SIG-M5 (cell line): Measurements from ENCODE around the gene RNU6-9.
"Not testable (repeated sequence)": the region's sequence is repeated elsewhere in the genome, so short reads cannot be mapped to it uniquely, and the experiment has no call there.

Experiments used
- DNase-seq: peaks from one replicate; lab custom pipeline; 2025; lab: John Stamatoyannopoulos, UW

Gene RNU6-9

DNA sequence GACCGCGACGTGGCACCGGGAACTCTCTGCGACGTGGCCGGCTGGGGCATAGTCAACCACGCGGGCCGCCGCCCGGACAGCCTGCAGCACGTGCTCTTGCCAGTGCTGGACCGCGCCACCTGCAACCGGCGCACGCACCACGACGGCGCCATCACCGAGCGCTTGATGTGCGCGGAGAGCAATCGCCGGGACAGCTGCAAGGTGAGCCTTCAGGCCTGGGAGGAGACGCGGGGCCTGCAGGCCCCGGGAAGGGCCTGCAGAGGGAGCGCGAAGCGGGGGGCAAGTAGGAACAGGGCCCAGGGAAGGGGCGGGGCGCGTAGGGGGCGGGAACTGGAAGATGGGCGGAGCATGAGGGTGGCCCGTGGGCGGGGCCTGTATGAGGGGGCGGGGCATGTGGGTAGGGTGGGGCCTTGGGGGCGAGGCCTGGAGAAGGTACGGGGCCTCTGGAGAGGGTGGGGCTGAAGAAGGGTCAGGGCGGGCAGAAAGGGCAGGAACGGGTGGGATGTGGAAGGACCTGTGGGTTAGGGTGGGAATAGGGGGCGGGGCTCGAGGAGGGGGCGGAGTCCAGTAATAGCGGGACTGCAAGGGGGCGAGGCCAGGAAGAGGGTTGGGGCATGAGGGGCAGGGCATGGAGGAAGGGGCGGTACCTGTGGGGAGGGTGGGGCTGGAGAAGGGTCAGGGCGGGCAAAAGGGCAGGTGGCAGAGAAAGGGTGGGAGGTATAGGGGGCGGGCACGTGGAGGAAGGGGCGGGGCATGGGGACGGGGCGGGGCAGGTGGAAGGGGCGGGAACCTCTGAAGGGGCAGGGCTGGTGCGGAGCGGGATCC, 31.3 kb upstream of the RNU6-9 start:
- DNase-seq: no peak

DNA sequence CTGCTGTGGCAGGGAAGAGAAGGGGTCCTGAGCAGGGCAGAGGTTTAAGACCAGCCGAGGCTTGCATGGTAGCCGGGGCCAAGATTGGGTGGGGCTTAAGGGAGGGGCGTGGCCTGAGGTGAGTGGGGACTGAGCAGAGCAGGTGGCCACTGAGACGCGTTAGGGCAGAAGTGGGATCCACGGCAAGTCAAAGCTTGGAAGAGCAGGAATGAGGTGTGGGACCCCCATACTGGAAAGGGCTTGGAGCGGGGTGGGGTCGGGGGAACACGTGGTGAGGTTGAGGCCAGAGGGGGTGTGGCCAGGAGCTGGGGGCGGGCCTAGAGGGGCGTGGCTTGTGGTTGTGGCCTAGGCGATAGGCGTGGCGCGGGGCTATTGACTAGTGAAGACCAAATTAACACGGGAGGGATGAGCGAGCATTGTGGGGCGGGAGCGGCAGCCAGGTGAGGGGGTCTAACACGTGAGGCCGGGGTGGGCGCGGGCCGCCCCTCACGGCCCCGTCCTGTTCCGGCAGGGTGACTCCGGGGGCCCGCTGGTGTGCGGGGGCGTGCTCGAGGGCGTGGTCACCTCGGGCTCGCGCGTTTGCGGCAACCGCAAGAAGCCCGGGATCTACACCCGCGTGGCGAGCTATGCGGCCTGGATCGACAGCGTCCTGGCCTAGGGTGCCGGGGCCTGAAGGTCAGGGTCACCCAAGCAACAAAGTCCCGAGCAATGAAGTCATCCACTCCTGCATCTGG, 30.5 kb upstream of the RNU6-9 start:
- DNase-seq: no peak

DNA sequence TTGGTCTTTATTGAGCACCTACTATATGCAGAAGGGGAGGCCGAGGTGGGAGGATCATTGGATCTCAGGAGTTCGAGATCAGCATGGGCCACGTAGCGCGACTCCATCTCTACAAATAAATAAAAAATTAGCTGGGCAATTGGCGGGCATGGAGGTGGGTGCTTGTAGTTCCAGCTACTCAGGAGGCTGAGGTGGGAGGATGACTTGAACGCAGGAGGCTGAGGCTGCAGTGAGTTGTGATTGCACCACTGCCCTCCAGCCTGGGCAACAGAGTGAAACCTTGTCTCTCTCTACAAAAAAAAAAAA, 30.0 kb upstream of the RNU6-9 start:
- no peak for DNase-seq

DNA sequence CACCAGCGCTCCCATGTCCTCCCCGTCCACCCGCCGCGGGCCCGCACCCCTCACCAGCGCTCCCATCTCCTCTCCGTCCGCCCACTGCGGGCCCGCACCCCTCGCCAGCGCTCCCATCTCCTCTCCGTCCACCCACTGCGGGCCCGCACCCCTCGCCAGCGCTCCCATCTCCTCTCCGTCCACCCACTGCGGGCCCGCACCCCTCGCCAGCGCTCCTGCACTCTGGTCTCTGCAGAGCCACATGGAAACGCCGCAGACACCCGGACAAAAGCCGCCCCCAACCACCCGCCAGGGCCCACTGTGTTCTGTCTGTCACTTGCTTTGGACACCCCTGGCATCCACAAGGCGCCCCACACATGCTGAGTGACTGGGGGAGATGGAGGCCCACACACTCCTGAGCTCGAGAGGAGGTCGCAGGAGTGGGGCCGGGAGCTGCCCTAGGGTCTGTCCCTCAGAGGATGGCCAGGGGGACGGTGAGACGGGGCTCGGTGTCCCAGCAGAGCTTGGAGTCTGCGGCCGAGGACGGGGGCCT, 26.4 kb upstream of the RNU6-9 start:
- DNase-seq: no peak

DNA sequence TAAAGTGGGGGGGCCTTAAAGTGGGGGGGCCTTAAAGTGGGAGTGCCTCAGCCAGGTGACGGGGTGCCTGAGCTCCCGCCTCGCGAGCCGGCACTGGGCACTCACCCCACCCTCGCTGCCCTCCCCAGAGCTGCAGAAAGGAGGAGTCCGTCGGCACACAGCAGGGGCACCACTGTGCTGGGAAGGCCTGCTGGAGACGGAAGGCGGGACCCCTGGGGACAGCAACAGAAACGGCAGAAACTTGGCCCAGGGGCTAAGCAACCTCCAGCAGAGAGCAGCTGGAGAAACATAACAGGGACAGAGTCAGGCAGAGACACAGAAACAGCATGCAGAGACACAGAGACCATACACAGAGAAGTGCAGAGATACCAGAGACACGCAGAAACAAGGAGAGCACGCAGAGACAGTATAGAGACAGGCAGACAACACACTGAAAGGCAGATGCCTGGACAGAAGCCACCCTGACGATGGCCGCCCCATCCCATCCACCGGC, 25.9 kb upstream of the RNU6-9 start:
- no peak for DNase-seq

DNA sequence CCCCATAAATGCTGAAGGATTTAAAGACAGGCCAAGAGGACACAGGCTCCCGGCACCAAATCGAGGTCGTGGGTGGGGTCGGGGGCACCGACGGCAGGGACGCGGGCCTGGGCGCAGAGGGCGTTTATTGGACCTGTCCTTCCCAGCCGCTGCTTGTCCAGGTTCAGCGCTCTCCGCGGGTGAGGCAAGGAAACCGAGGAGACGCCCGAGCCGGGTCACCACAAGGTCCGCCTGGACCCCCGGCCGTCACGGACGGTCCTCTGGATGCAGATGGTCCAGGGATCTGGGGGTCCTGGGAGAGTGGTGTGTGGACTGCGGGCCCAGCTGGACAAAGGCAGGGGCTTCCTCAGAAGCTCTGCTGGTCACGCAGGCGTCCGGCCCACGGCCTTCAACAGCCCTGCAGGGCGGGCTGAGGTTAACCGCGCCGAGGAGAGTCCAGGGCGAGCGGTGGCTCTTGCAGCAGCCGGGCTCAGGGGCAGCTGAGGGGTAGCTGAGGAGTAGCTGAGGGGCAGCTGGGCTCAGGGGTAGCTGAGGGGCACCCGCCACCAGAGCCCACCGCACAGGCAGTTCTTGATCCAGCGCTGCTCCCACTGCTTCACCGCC, 25.3 kb upstream of the RNU6-9 start:
- DNase-seq: no peak

DNA sequence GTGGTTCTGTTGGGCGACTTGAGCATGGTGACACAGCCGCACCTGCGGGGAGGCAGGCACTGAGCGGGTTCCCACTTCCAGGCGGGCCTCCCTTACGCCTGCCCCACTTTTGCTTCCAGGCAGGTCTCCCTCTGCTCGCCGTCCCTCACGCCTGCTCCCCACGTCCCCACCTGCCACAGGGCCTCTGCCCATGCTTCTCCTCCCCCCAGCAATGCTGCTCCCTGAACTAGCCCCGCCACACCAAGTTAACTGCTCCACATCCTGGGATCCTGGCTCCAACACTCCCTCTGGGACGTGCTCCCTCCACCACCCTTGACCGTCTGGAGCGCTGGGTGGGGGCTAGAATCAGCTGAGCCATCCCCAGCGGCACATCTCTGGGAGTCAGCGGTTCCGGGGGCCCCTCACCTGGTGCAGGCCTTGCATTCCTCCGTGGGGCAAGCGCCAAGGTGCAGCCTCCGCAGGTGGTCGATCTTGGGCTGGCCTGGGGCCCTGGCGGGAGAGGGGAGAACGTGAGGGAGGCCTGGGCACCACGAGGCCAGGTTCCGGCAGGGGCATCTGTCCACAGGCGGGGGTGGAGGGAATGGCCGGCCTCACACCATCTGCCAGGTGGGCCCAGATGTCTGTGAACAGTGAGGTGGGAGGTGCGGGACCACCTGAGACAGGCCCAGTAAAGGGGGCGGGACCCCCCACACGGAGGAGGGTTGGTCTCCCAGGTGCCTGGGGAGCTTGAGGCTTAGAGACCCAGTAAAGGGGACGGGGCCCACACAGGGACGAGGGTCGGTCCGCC, 24.6 kb upstream of the RNU6-9 start:
- DNase-seq: no peak

DNA sequence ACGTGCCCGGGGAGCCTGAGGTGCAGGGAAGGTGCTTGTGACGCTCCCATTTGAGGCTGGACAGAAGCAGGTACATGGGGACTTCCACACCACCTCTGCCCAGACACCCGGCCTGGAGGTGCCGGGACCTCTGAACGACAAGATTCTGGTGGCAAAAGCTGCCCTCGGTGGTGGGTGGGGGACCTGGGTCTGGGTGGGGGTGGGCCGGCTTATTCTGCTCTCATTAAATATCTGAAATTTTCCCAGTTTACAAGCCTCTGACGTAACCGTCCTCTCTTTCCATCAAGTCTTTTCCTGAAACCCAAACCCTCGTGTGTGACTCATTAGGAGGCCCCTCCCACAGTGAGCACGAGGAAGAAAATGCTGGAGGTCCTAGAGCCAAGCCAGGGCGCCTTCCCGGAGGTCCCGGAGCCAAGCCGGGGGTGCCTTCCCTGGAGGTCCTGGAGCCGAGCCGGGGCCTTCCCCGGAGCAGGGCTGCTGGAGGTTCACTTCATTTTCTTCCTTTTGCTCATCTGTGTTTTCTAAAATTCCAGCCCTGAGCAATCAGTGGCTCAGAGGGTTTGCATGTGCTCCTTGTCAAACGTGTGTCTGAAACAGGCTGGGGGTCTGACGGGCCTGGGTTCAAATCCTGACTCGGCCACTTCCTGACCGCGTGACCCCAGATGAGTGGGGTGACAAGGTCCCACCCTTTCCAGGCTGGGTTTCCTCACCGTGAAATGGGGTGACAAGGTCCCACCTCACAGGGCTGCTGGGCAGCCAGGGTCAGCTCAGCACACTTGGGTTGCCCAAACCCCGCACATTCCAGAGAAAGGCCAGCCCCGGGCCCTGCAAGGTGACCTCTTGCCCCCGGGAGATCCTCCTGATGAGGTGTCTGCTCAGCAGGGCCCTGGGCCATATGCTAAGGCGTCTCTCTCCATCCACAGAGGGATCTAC, 23.8 kb upstream of the RNU6-9 start:
- no peak for DNase-seq

DNA sequence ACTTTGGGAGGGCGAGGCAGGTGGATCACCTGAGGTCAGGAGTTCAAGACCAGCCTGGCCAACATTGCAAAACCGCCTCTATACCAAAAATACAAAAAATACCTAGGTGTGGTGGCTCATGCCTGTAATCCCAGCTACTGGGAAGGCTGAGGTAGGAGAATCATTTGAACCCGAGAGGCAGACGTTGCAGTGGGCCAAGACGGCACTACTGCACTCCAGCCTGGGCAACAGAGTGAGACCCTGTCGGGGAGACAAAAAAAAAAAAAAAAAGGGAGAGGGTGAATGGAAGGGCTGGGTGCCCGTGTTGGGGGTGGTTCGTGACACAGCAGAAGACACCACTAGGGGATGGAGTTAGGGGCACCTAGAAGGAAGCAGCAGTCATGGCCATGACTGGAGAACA, 23.0 kb upstream of the RNU6-9 start:
- no peak for DNase-seq

DNA sequence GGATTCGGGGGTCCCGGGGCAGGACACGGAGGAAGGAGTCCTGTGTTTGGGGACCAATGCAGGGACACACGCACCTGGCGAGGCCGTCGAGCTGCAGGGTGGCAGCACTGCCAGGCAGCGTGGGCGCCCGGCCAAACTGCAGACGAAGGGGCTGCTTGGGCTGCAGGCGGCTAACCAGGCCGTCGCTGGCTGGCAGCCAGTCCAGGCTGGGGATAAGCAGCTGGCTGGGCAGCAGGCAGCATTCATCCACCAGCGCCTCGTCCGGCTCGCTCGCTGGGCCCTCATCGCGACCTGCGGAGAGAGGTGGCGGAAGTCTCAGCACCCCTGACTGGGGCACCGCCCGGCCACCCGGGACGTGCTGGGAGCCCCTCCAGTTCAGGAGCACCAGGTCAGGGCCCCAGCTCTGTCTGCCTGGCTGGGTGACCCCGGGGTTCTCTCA, 22.3 kb upstream of the RNU6-9 start:
- no peak for DNase-seq

DNA sequence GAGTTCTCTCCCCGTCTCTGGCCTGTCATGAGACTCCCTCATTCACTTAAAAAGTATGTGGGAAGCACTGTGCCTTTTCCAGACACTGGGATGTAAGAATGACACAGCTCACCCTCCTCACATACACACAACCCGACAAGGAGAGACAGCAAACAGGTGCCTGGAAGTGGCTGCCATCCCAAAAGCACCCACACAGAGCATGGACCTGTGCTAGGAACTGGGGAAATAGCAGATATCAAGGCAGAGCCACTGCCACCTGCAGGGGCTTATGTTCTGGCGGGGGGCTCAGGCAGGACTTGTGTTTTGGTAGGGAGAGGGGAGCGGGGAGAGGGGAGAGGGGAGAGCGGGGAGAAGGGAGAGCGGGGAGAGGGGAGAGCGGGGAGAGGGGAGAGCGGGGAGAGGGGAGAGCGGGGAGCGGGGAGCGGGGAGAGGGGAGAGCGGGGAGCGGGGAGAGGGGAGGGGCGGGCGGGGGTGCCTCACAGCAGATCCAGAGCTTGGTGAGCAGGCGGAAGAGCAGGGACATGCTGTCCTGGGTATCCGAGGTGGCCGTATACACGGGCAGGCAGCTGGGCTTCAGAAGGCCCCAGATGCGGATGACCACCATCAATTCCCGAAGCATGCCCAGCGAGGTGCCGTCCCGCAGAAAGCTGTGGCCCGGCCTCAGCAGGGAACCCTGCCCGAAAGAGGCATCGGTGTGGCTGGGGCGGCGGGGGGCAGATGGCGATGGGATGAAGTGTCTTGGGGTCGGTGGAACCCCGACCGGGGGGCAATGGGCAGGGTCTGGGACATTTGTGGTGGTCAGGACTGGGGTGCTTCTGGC, 21.6 kb upstream of the RNU6-9 start:
- no peak for DNase-seq

DNA sequence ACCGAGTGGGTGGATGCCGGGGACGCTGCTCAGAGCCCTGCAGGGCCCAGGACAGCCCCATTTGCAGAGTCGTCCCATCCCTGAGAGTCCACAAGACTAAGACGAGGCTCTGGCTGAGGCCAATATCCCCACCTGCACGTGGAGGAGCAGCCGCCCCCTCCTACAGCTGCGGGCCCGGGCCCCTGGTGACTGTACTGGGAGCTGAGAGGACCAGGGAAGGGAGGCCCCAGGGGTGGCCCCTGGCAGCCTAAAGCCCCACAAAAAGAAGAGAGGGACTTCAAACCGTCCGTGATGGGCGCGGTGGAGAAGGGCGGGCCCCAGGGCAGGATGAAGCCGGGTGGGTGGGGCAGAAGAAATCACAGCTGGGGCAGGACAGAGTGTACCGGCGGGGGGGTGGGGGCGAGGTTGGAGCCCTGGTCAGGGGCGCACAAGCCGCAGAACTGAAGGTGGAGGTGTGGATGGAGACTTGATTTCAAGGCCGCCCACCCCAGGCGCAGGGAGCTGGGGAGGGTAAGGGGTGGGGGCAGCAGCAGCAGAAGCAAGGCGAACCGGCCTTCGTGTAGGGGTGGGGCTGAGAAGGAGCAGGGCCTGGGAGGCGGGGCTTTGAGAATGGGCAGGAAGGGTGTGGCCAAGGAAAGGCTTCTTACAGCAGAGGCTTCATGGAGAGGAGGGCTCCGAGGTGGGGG, 20.9 kb upstream of the RNU6-9 start:
- no peak for DNase-seq

DNA sequence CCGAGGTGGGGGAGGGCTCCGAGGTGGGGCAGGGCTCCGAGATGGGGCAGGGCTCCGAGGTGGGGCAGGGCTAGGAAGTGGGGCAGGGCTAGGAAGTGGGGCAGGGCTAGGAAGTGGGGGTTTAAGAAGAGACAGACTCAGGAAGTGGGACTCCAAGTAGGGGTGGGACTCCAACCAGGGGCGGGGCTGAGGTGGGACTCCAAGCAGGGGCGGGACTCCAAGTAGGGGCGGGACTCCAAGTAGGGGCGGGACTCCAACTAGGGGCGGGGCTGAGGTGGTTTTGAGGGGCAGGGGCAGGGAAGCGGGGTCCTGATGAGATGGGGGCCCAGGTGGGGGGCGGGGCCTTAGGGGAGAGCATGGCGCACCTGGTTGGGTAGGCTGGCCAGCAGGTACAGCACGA, 20.2 kb upstream of the RNU6-9 start:
- no peak for DNase-seq

DNA sequence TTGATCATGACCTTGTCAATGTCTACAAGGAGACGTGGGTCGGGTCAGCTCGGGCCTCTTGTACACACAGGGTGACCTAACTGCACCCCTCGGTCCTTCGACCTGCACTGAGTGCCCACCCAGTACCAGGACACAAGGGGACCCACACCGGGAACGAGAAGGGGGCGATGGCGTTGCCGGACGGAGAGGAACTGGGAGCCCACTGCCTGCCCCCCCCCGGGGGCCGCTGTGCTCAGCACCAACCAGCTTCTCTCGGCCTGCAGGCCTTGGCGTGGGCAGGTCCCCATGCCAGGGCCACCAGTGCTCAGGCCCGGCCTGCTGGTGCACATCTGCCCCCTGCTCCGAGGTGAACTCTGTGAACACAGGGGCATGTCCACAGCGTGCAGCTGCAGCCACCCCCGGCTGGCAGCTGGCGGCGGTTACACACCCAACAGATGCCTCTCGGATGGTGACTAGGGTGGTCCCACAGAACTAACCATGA, 19.7 kb upstream of the RNU6-9 start:
- DNase-seq: no peak

DNA sequence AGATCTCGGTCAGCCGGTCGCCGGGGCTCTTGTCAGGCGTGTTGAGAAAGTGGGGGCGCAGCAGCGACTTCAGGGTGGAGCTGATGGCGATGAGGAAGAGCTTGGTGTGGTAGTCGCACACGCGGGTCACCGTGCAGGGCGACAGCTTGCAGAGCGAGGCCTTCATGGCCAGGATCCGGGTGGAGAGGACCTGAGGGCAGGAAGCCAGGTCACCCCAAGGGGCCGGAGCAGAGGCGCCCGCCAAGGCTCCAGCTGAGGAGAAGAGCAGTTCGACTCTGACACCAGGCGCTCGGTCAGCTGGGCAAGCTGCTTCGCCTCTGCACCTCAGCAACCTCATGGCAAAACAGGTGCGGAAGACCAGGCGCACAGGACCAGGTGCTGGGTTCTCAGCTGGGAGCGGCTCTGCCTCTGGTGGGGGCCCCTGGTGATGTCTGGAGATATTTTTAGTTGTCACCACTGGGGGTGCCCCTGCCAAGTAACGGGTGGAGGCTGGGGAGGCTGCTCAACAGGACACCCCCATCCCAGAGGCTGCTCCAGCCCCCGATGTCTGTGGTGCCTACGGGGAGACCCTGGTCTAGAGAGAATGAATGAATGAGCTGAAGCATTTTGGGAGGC, 17.9 kb upstream of the RNU6-9 start:
- no peak for DNase-seq

DNA sequence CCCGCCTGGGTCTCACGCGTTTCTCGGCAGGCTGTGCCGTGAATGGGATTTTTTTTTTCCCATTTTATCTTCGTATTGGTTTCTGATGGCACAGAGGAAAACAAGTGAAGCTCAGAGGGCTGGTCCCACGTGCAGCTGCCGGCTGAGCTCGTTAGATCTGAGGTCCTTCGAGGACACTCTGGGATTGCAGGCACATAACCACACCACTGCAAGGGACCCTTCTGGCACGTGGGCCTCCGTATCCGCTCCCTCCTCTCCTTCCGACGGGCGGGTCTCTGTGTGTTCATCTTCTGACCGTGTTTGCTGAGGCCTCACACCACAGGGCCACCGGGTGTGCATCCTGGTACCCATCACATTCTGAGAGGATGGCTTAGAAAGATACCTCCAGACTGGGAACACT, 17.2 kb upstream of the RNU6-9 start:
- DNase-seq: no peak

DNA sequence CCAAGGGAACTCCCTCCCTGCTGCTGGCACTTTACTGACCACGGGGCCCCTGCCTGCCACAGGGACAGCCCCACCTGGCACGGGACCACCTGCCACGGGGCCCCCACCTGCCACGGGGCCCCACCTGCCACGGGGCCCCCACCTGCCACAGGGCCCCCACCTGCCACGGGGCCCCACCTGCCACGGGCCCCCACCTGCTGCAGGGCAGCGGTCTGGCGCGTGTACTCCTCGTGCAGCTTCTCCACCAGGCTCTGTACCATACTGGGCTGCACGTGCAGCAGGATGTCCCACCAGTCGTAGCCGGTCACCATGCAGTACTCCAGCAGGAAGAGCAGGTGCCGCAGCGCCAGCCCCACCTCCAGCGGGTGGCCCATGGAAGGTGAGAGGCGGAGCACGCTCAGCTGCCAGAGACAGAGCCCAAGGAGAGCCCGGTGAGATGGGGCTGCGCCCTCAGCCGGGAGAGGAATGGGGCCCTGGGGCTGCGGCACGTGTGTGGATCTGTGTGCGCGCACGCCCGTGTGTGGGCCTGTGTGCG, 16.4 kb upstream of the RNU6-9 start:
- DNase-seq: no peak

DNA sequence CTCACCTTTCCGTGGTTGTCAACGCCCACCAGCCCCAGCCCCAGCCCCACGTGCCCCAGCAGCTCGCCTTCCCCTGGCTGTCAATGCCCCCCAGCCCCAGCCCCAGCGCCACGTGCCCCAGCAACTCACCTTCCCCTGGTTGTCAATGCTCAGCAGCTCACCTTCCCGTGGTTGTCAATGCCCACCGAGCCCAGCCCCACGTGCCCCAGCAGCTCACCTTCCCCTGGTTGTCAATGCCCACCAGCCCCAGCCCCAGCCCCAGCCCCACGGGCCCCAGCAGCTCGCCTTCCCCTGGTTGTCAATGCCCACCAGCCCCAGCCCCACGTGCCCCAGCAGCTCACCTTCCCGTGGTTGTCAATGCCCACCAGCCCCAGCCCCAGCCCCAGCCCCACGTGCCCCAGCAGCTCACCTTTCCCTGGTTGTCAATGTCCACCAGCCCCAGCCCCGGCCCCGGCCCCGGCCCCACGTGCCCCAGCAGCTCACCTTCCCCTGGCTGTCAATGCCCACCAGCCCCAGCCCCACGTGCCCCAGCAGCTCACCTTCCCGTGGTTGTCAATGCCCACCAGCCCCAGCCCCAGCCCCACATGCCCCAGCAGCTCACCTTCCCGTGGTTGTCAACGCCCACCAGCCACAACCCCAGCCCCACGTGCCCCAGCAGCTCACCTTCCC, 15.2 kb upstream of the RNU6-9 start:
- not testable (repeated sequence) for DNase-seq
